HG03354 (cell line): ENCODE measurements around the gene GHRL.

Source experiments
- ATAC-seq: cut with Tn5 transposase; IDR thresholded peaks from one replicate; pipeline ENCODE4 v1.9.1; 2021; ENCODE audit warnings: mild to moderate bottlenecking; ENCODE audit not compliant: unreplicated experiment, poor library complexity, severe bottlenecking

The GHRL gene

DNA sequence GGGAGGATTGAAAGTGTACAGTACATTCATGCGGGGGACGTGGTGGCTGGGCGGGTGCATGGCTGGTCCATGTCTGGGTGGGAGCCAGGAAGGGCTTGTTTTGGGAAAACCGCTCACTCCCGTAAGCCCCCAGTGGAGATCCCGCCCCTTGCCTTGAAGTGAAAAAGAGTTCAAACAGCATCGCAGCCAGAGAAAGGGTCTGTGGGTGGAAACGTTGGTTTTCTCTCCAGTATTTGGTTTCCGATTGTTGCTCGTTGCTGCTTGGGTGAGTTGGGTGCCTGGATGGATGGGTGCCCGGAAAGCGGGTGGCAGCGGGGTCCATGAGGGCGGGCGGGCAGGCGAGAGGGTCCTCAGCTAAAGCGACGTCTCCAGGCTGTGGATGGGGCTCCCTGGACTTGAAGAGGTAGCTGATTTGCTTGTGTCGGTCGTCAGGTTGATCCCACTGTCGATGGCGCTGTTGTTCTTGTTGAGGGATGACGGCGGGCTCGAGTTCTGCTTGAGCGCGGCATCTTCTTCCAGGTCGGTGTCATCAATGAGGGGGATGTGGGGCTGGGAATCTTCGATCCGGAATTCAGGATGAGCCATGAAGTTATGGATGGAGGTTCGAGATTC, 35.8 kb upstream of the GHRL start:
- no peak for ATAC-seq

DNA sequence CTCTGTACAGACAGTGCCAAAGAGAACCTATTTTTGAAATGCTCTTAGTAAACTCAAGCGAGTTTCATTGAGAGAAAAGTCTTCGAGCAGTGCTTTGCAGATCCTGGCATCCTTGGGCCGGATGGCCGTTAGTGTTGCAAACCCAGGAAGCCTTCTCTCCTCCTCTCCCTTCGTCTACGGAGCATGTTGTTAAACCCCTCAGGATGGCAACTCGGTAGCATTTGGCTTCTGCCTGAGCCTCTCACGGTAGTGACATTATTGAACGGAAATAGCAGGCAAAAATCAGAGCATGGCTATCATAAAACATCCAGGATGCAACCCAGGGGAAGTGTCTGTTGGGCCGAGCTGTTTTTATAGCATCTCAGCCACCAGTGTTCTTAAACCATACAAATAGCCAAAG, 34.8 kb upstream of the GHRL start:
- ATAC-seq: no peak

DNA sequence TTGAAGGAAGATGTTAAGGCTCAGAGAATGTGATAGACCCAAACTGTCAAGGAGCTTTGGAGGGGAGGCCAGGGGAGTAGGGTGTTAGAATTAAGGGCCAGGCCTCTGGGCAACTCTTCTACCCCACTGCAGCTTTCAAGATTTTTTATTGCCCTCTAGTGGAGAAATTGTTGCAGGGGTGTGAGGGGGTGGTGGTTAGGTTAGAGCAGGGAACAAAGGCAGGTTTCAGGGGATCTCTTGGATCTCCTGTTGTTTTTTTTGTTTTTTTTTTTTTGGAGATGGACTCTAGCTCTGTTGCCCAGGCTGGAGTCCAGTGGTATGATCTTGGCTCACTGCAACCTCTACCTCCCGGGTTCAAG, 29.6 kb upstream of the GHRL start:
- ATAC-seq: no peak

DNA sequence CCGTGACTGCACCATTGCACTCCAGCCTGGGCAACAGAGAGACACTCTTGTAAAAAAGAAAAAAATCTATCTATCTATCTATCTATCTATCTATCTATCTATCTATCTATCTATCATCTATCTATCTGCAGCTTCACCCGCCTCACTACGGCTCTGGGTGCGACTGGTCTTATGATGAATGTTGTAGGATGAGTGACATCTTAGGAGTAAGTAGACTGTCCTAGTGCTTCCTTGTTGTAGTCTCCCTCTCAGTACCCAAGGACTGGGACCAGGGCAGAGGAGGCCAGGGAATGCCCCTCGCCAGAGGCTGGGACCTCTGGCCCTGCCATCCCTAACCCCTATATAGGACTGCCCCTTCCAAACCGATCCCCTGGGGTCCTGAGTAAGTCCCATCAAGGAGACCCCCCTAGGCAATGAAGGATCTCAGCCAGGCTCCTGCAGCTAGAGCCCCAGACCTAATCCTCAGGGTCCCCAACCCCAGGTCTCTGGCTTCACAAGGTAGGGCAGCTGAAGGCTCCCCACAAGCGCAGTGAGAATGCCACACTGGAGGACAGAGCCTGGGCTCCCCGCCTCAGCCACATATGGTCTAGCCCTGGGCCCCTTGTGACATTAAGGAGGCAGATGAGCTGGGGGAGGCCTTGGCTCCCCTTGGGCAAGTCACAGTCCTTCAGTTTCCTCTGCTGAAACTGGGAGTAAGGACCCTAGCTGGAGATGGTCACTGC, 29.0 kb upstream of the GHRL start:
- no peak for ATAC-seq

DNA sequence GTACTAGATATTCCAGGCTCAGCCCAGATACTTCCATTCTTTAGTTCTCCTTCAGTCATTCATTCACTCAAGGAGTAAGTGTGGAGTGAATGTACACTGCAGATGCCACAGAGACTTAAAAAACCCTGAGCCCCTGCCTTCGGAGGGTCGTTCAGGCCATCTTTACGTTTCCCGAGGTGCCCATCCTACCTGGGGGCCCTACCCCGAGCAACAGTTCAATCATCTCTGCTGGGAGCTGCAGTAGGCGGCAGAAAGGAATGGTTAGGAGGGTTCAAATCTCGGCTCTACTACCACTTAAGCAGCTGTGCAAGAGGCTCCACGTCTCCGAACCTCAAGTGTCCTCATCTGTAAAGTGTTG, 27.6 kb upstream of the GHRL start:
- no peak for ATAC-seq

DNA sequence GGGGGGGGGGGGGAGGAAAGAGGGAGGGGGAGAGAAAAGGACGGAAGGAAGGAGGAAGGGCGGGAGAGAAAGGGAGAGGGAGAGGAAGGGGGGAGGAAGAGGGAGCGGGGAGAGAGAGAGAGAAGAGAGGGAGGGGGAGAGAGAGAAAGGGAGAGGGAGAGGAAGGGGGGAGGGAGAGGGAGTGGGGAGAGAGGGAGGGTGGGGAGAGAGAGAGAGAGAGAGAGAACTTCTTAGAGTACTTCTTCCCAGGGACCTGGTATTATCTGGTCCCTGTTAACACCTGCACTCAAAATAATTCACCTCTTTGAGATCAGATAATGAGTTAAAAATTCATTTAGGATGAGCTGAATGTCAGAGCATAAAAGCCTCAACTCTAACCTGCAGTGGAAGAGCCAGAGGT, 27.1 kb upstream of the GHRL start:
- ATAC-seq: no peak

DNA sequence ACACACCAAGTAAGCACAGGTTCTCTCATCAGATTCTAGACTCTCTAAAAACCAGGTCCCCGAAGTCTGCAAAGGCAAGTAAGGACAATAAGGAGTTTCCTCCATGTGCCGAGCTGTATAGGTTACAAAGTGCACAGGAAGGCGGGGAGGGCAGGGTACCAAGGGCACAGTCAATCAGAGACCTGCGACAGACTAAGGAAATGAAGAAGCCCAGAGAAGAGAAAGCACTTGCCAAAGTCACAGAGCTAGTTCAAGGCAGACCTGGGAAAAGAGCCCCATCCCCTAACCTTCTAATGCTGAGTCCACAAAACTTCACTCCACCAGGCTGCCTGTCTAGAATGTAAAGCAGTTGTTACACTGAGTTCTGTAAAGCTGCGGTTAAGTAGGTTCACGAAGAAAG, 26.5 kb upstream of the GHRL start:
- ATAC-seq: no peak

DNA sequence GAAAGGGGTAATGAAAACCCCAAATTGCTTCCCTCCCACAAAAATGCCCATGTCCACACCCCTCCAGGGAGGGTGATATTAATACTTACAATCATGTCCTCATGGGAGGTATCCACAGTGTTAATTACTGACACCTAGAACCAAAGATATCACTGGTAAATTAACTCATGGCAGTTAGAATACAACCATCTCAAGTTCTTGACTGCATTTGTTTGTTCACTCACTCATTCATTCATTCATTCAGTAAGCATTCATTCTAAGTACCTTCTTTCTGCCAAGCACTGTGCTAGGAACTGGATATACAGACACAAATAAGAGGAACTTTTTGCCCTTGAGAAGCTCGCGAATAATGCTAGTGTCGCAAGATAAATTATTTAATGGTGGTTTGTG, 25.2 kb upstream of the GHRL start:
- ATAC-seq: no peak

DNA sequence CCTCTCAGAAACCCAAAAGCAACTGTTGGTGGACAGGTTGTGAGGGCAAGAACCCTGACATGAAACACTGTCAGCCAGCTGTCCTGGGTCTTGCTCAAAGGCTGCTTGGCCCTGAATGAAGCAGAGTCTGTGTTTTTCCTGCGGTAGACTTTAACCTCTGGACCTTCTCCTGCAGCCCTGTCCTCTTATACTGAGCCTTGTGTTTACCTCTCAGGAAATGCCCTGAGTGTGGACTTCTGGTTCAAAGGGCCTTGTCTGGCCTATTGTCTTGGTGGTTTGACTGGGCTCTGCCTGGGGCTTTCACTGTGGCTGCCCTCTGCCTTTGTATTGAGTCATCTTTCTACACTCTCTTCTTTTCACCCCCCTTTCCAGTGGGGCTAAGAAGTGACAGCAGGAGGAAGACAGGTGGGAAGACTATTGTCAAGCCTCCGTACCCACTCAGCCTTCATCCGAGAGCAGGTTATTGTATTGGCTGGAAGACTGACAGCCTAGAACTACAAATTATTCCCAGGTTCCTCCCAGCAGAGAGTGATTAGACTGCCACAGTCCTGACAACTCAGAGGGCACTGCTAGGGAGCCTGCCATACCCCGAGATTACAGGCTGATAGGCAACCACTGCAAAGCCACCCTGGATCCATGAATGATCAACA, 24.7 kb upstream of the GHRL start:
- ATAC-seq: no peak

DNA sequence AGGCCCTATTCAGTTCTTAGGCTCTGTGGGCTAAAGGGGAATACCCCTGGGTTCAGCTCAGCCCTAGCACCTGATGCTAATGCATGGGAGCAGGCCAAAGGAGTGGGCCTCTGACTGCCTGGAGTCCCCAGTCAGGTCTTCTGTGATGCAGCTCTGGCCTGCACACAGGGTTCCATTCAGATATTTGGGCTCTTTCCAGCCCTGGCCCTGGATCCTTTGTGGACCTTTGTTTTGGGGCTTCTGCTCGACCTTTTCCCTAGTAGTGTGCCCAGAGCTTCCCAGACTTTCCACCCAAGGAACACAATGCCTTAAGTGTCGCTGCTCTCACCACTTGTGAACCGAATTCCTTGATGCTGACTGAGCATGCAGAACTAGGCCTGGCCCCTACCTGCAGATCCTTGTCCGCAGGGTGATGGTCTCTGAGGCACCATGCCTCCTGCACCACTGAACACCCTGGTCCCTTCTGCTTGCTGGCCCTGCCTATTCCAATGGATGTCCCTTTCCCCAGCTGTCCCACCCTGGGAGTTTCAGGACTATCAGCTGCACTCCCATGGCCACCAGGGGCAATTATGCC, 23.1 kb upstream of the GHRL start:
- no peak for ATAC-seq

DNA sequence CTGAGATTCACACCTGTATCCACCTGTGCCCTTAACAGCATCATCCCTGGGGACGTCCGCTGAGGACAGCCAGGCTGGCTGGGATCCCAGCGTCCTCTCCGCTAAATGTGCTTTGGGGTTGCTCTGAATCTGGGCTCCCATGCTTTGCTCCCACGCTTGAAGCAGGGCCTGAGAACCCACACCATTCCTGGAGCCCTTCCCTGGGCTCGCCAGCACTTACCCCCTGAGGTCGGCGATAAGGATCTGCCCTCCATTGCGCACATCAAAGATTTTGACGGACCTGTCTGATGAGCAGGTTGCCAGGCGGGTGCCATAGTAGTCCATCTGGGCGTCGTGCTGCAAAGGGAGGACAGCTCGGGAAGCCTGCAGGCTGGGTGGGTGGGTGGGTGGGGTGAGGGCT, 22.4 kb upstream of the GHRL start:
- ATAC-seq: no peak

DNA sequence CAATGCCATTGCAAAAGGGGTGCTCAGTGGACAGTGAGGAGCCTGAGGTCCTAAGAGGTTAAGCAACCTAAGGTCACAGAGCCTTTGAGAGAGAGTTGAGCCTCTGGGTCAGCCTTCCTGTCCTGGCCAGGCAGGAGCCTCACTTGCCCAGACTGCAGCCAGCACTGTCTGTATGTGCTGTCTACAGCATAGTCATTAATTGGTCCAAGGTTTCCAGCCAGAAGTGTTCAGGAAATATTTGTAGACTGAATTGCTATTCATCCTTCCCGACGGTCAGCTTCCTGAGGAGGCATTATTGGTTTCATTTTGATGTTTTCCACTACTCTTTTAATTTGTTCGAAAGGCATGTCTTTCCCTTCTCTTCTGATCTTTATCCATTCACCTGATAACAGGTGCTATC, 20.1 kb upstream of the GHRL start:
- no peak for ATAC-seq

DNA sequence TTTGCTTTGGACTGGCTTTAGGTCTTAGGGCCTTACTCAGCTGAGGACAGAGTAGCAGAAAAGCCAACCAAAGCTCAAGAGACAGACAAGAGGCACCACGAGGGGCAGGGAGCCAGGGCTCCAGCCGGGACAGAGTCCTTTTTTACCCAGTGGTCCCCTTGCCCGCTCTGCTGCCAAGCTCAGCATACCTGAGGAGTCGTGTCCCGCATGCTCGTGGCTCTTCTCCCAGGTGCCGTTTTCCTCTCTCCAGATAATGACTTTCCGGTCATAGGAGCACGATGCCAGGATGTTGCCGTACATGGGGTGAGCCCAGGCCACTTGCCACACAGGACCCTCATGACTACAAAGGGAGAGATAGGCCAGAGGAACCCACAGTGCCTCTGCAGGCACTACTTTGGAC, 19.6 kb upstream of the GHRL start:
- no peak for ATAC-seq

DNA sequence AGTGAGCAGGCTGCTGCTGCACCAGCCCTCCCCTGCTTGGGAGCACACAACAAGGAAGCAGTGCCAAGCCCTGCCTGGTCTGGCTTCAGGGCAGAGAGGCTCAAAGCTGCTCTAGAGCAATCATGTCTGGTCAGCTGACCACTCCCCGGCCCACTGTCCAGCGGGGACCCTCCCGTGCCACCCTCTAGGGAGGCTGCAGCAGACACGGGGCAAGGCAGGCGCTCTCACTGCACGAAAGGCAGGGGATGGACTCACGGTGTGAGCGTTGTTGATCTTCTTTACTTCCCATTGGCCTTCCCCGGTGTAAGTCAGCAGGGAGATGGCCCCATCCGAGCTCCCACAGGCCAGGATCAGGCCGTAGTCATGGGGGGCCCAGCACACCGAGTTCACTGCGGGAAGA, 19.0 kb upstream of the GHRL start:
- ATAC-seq: no peak

DNA sequence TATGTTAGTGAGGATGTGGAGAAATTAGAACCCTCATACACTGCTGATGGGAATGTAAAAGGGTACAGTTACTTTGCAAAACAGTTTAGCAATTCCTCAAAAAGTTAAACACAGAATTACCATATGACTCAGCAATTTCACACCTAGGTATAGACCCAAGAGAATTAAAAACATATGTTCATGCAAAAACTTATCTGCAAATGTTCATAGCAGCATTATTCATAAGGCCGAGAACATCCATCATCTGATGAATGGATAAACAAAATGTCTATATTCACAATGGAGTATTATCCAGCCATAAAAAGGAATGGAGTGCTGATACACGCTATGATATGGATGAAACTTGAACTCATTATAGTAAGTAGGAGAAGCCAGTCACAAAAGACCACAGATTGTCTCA, 17.8 kb upstream of the GHRL start:
- ATAC-seq: no peak

DNA sequence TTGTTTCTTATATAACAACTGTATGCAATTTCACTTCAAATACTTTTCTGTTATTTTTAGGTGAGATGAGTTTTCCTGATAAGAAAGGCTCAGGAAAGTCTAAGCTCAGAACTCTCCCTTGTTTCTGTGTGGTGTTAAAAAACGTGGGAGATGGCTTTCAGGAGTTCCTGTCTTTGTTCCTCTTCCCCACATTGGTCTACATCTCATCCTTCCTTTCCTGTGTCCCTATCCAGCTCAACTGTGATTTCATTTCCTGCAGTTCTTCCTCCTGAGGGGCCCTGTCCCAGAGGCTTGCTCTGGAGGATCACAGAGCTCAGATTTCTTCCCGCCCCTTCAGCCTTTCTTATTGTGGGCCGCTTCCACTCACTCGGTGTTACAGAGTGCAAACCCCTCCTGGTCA, 17.0 kb upstream of the GHRL start:
- ATAC-seq: no peak

DNA sequence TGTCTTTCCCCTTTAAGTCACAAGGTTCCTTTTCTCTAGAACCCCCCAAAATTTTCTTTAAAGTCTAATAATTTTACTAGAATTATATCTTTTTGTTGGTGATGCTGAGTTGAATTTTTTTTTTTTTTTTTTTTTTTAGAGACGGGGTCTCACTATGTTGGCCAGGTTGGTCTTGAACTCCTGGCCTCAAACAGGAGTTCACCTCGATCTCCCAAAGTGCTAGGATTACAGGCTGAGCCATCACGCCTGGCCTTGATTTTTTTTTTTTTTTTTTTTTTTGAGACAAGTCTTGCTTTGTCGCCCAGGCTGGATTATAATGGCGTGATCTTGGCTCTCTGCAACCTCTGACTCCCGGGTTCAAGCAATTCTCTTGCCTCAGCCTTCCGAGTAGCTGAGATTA, 15.9 kb upstream of the GHRL start:
- ATAC-seq: no peak

DNA sequence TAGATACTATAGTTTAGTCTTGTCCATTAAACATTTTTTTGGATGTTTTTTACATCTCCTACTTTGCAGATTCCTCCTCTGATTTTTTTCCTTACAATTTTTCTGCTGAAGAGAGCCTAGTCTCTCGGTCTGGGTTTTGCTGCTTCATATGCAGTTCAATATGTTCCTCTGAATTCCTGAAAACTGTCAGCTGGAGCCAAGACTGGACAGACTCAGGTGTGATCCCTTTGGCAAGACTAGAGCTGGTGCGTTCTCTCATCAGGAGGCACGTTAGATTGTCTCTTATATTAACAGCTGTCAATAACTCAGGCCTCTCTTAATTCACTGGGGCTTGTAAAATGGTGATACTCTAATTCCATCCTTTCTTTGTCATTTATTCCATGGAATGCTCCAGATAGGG, 13.4 kb upstream of the GHRL start:
- no peak for ATAC-seq

DNA sequence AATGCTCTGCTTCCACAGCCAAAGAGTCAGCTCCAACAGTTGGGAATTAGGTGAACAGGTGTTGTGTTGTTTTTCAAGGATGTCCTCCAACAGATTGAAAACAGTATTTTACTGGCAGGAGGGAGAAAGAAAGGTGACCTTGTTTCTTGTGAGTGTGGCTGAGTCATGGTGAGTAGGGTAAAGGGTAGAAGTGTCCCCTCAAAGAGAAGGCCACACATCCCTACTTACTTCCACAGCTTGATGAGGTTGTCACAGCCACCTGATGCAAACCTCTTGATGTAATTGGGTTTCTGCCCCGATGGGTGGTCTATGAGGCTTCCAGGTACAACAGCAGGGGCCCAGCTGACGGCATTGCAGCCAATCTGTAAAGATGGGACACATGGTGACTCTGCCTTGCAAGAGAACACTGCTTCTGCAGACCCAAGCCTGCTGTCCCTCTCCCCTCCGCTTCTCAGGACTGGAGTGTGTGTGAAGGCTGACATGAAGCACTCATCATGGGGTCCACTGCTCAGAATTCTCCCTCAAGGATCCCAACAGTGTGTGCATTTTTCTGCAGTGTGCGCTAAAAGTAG, 12.7 kb upstream of the GHRL start:
- no peak for ATAC-seq

DNA sequence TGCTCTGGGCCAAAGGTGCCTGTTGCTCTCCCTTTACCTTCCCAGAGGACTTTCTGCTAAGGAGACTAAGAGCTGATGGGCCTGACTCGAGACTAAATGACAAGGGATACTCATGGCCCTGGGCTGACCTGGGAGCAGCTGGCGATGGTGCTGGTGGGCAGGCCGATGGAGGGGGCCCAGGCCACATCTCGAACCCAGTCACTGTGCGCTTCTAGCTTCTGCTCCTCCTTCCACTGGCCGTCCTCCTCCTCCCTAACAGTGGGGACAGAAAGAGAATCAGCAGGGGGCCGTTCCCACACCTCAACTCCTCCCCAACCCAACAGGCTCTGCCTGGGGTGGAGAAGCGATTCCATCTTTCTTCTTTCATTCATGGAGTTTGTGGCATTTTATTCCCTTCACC, 12.2 kb upstream of the GHRL start:
- ATAC-seq: no peak

DNA sequence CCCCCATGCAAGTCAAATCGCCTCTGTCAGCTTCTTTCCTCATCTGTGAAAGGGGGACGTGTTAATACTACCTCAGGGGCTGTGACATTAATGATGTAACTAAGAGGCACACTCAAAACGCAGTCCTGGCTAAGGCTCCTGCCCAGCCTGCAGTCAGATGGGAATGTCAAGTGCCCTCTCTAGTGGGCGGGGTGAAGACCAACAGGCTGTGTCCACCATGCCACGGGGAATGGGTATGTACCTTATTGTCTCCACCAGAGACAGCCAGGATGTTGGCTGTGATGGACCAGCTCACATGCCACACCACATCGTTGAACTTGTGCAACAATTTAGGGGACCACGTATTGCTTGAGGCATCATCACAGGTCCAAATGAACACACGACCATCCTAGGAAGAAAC, 11.0 kb upstream of the GHRL start:
- ATAC-seq: no peak
